Middle frontal gyrus (tissue), 1 donor: Measurements from ENCODE around the gene NAGPA.

Experiments
- DNase-seq: peaks from one replicate; pipeline ENCODE4 v3.0.0-alpha.2; 2015; ENCODE audit warnings: low spot score; ENCODE audit errors: extremely low spot score

The NAGPA gene

DNA sequence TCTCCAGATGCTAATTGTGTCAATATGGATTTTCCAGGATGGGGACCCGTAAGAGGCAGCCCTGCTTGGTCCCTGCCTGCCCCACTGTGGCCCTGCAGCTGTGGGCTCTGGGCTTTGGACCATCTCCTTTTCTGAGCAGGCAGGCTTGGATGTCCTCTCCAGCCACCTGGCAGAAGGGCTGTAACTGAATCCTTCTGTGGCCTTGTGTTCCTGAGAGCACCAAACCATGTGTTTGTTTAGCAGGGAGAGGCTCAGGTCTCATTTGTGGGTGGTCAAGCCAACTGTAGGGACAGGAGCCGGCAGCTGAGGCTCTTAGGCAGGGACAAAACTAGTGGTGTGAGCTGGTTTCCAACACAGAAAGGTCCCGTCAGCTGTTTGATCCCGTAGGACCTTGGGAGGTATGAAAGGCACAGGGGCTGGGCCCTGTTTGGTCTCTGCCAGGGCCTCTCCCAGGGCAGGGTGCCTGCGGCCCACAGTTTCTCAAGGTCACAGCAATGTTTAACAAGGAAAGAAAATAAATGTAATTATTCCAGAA lies 57.1 kb downstream of the NAGPA start:
- DNase-seq, result no peak

DNA sequence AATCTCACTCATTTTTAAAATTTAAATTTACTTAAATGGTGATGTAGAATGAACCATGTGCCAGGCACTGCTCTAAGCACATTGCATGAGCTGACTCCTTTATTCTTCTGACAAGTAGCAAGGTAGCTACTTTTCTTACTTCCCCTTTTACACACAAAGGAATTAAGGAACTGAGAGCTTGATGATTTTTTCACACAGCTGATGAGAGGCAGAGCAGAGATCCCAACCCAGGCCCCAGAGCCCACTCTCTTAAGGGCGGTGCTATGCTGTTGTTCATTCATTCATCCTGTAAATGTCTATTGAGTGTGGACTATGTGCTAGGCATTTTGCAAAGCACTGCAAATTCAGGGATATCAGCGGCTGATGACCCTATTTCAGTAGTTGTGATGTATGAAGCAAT lies 57.7 kb downstream of the NAGPA start:
- no peak for DNase-seq
